Activated CD4-positive, alpha-beta T cell treated with anti-CD3 and anti-CD28 coated beads, Interleukin-2, amount 50 U/mL, for 4 hours (primary cell): ENCODE results near the gene LIN9.
"Not testable (repeated sequence)": the region's sequence is repeated elsewhere in the genome, so short reads cannot be mapped to it uniquely, and the experiment has no call there.

ENCODE experiments used
- DNase-seq, 2 experiments: peaks; one replicate each; pipeline ENCODE4 v3.0.0-alpha.2; 2020

The LIN9 gene

GRCh38 chr1:226210571-226211176 is 98.3 kb downstream of the LIN9 start:
- no peak for DNase-seq

DNA sequence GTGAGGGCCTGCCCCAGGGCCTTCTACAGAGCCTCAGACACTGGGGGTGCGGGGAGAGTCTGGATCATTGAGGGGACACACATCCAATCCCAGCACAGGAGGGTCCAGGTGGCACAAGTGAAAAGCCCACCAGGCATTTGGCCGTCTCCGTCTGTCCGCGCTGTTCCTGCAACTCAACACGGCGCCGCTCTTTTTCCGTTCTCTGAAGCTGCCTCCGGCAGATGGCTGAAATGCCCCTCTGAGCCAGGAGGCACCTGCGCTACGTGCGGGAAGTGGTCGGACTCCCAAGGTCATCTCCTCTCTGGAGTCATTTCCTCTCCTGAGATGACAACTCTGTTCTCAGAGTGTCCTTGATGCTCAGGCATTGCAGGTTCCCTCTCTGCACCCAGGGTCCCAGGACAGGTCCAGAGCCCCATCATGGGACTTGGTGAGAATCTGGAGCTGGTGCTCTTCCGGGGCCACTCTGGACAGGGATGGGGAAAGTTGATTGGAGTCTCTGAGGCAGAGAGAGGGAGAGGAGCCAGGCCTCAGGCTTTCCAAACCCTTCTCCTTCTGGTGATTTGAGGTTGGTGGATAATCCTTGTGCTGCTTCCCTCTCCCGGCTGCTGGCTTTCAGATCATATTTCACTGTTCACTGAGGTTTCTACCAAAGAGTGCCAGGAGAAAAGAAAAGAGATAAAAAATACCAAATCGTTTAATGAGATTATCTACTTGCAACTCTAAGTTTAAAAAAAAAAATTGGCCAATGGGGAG is 99.5 kb downstream of the LIN9 start:
- no peak for DNase-seq

DNA sequence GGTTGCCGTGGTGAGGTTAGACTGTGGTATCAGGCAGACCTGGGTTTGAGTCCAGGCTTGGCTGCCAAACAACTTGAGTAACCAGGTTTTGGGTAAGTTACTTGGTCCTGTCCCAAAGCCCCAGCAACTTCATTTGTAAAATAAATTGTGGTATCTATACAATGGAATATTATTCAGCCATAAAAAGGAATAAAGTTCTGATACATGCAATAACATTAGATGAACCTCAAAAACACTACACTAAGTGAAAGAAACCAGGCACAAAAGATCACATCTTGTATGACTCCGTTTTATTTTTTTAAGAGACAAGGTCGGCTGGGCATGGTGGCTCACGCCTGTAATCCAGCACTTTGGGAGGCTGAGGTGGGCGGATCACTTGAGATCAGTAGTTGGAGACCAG is 101.9 kb downstream of the LIN9 start:
- DNase-seq = no peak

DNA sequence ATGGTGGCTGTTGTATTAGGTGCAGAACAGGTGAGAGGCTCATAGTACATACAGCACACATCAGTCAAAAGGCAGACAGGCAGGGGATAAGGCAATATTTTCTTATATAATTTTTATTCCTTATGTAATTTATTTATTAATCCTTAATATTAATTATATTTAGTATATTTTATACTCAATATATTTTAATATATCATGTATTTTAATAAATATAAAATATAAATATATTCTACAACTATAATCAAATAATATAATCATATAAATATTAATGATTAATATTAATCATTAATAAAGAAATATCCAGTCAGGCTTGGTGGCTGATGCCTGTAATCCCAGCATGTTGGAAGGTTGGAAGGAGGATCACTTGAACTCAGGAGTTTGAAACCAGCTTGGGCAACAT is 104.8 kb downstream of the LIN9 start:
- DNase-seq = no peak

GRCh38 chr1:226203655-226204054 is 105.3 kb downstream of the LIN9 start:
- no peak for DNase-seq

- no peak for DNase-seq
Observed at GRCh38 chr1:226203240-226203639, 105.7 kb downstream of the LIN9 start.

- DNase-seq = not testable (repeated sequence)
Observed at GRCh38 chr1:226202666-226203065, 106.3 kb downstream of the LIN9 start.

GRCh38 chr1:226202246-226202645 is 106.7 kb downstream of the LIN9 start:
- no peak for DNase-seq

- no peak for DNase-seq
Observed at GRCh38 chr1:226201029-226201593, 107.9 kb downstream of the LIN9 start.

DNA sequence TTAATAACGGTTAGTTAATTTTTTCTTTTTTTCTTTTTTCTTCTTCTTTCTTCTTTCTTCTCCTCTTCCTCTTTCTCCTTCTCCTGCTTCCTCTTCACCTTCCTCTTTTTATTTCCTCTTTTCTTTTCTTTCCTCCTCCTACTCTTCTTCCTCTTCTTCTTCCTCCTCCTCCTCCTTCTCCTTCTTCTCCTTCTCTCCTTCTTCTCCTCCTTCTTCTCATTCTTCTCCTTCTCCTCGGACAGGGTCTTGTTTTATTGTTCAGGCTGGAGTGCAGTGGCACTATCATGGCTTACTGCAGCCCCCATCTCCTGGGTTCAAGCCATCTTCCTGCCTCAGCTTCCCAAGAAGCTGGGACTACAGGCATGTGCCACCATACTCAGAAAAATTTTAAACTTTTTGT is 109.0 kb downstream of the LIN9 start:
- no peak for DNase-seq

DNA sequence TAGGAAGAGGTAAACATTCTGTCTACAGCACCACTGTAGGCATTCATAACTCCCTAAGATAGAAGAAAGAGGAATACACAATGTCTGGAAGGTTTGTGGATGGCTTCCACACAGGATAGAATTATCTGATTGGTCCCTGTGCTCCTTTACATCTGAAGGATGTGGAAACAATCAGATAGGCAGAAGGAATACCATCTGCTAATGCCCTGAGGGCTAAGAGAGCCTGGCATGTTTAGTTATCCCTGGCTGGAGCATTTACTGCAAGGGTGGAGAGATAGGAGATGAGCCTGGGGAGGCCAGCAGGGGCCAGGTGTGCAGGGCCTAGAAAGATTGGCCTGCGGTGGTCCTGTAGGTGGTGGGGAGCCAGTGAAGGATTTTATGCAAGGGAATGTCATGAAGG is 113.8 kb downstream of the LIN9 start:
- no peak for DNase-seq

GRCh38 chr1:226187380-226187779 is 121.6 kb downstream of the LIN9 start:
- DNase-seq = no peak

- no peak for DNase-seq
Observed at GRCh38 chr1:226187019-226187322, 122.0 kb downstream of the LIN9 start.

GRCh38 chr1:226186124-226187018 is 122.6 kb downstream of the LIN9 start, which contains the start of gene ACBD3:
ACBD3 (minus strand) TSS chr1:226186741; CDS start chr1:226186675, 66 bp downstream.
- peak; percentile 74 to 76 for DNase-seq

- no peak for DNase-seq
Observed at GRCh38 chr1:226185141-226186036, 123.6 kb downstream of the LIN9 start.

GRCh38 chr1:226181996-226182714 is 126.8 kb downstream of the LIN9 start:
- no peak for DNase-seq
